HG03196 (cell line): Measurements from ENCODE around the gene ADAT2.

Experiments
- ATAC-seq: cut with Tn5 transposase; IDR thresholded peaks from one replicate; pipeline ENCODE4 v1.9.1; 2021; ENCODE audit not compliant: unreplicated experiment

Gene ADAT2

GRCh38 chr6:143399176-143399575, 51.3 kb downstream of the ADAT2 start:
- ATAC-seq, result no peak

GRCh38 chr6:143397227-143398222, 53.0 kb downstream of the ADAT2 start:
- ATAC-seq, result no peak

GRCh38 chr6:143396497-143397226, 53.8 kb downstream of the ADAT2 start:
- no peak for ATAC-seq

GRCh38 chr6:143395699-143396098, 54.8 kb downstream of the ADAT2 start:
- ATAC-seq, result no peak

GRCh38 chr6:143394389-143394788, 56.1 kb downstream of the ADAT2 start:
- ATAC-seq, result no peak

GRCh38 chr6:143390278-143390677, 60.2 kb downstream of the ADAT2 start:
- no peak for ATAC-seq

GRCh38 chr6:143385636-143386035, 64.9 kb downstream of the ADAT2 start:
- ATAC-seq, result no peak

- ATAC-seq, result no peak
Measured at GRCh38 chr6:143376861-143377260, 73.6 kb downstream of the ADAT2 start.

GRCh38 chr6:143376375-143376774, 74.1 kb downstream of the ADAT2 start:
- ATAC-seq, result no peak

GRCh38 chr6:143375022-143375585, 75.4 kb downstream of the ADAT2 start:
- no peak for ATAC-seq

- ATAC-seq, result no peak
Measured at GRCh38 chr6:143374014-143374413, 76.5 kb downstream of the ADAT2 start.
